Mucosa of descending colon (tissue), 3 donors: ENCODE data around the gene ADAM19. TPM values are rescaled to one million over a fixed set of nuclear protein-coding genes. Genes with fewer than 3 reads are reported as not detected.

Source experiments
- ATAC-seq: fragments of 200-7000 bp; cut with Tn5 transposase; one replicate; pipeline ENCODE4 v1.9.1; 2020; ENCODE audit warnings: mild to moderate bottlenecking, moderate library complexity
- DNase-seq, 3 donors: peaks; one replicate each; pipeline ENCODE4 v3.0.0-alpha.2; 2020
- H3K36me3 ChIP-seq: fragments of 200-600 bp; one replicate; pipeline ENCODE4 v1.8.0; 2021; ENCODE audit warnings: low read depth, mild to moderate bottlenecking
- H3K4me1 ChIP-seq: fragments of 200-600 bp; one replicate; pipeline ENCODE4 v1.8.0; 2021; ENCODE audit warnings: low read depth, mild to moderate bottlenecking
- H3K4me3 ChIP-seq: fragments of 200-600 bp; one replicate; pipeline ENCODE4 v1.8.0; 2021; ENCODE audit warnings: mild to moderate bottlenecking
- H3K9me3 ChIP-seq: fragments of 200-600 bp; one replicate; pipeline ENCODE4 v1.8.0; 2021; ENCODE audit warnings: mild to moderate bottlenecking
- CTCF ChIP-seq: fragments of 200-600 bp; IDR thresholded peaks from one replicate; pipeline ENCODE4 v1.8.0; 2022; ENCODE audit warnings: antibody characterized with exemption, mild to moderate bottlenecking
- intact Hi-C, 2 donors: fragments of 100-400 bp; cut with DNase I in 1 of 2; cut with micrococcal nuclease in 1 of 2; formaldehyde crosslinking; loops; one replicate each; pipeline versions ENCODE4 v1.11.0 to v1.11.1; 2022; cut with DNase I, micrococcal nuclease
- total RNA-seq, 3 donors: library from RNA; stranded (reverse); fragmentation: NEBNext Ultra II Directional in 2 of 3; extraction: Animal tissue kit (Norgen Biotek cat#: 25700) in 2 of 3; gene quantifications; one replicate each; pipeline versions ENCODE4 v1.2.1 to v1.2.4, GENCODE V29; 2021 to 2023
- donor health status: DM: no; HTN: no; CAD: no; lungs with moderate emphysema.
- donor health status: DM: no; HTN: no; CAD: no.
- donor health status: DM: no; HTN: yes; CAD: no.

ADAM19 gene
- total RNA-seq, 3 donors from 2014 or later = 6.4 to 32.6 (median 8.9) TPM

- DNase-seq (peak in 2 of 3 donors; percentile 39 to 53), ATAC-seq (peak; percentile 56)
- Histone ChIP-seq H3K36me3 (no peaks in the 10 kb centered on the region), H3K9me3 (no peaks in the 10 kb centered on the region), H3K4me1 (no peaks in the 10 kb centered on the region), H3K4me3 (no peak within 1 kb of the TSS)
- TF ChIP-seq CTCF = no peak
- intact Hi-C loops = no loop called here
Measured at GRCh38 chr5:157459715-157460599, 115.6 kb downstream of the ADAM19 start, which contains the start of gene NIPAL4. Gene NIPAL4 (plus strand): TSS chr5:157460213. CDS start chr5:157460321, 108 bp downstream.

- H3K36me3 ChIP-seq = no peaks in the 10 kb centered on the region
- intact Hi-C loops = no loop called here
- no peaks in the 10 kb centered on the region for H3K9me3 ChIP-seq
- ATAC-seq = no peak
- DNase-seq = no peak
- H3K4me3 ChIP-seq = no peak overlapping the region
- no peak for TF ChIP-seq CTCF
- no peaks in the 10 kb centered on the region for H3K4me1 ChIP-seq
Measured at GRCh38 chr5:157458835-157459234, 116.7 kb downstream of the ADAM19 start.

- Histone ChIP-seq H3K4me3 (no peak overlapping the region), H3K4me1 (no peaks in the 10 kb centered on the region), H3K9me3 (no peaks in the 10 kb centered on the region), H3K36me3 (no peaks in the 10 kb centered on the region)
- no peak for DNase-seq
- no peak for TF ChIP-seq CTCF
- ATAC-seq = no peak
- intact Hi-C loops = no loop called here
Measured at GRCh38 chr5:157457391-157457790, 118.2 kb downstream of the ADAM19 start.

GRCh38 chr5:157456301-157456700, 119.3 kb downstream of the ADAM19 start:
- ATAC-seq (no peak), DNase-seq (no peak)
- Histone ChIP-seq H3K9me3 (no peaks in the 10 kb centered on the region), H3K4me1 (no peaks in the 10 kb centered on the region), H3K36me3 (no peaks in the 10 kb centered on the region), H3K4me3 (no peak overlapping the region)
- intact Hi-C loops = no loop called here
- TF ChIP-seq CTCF = no peak

GRCh38 chr5:157455057-157455456, 120.5 kb downstream of the ADAM19 start:
- no peak overlapping the region for H3K4me3 ChIP-seq
- no peaks in the 10 kb centered on the region for H3K4me1 ChIP-seq
- no peaks in the 10 kb centered on the region for H3K9me3 ChIP-seq
- no peaks in the 10 kb centered on the region for H3K36me3 ChIP-seq
- no peak for ATAC-seq
- no peak for TF ChIP-seq CTCF
- DNase-seq = no peak
- intact Hi-C loops = no loop called here
